ENCODE data around the gene MPRIP.
A peak's percentile ranks its signal among the peaks of the same experiment; 100 is the strongest.
"Not testable (repeated sequence)": the region's sequence is repeated elsewhere in the genome, so short reads cannot be mapped to it uniquely, and the experiment has no call there.

The MPRIP gene

DNA sequence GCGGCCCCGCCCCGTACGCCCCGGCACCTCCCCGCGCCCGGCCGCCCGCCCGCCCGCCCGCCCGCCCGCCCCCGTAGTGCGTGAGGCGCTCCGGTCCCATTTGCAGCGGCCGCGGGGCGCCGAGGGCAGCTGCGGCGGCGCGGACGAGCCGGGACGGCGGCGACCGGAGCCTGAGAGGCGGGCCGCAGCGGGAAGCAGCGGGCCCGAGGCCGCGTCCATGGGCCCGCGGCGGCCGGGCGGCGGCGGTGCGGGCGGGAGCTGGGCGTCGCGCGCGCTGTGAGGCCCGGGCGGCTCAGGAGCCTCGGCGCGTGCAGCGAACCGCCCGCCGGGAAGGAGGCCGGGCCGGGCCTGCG lies at the start of gene MPRIP:
Gene MPRIP (plus strand): TSS at position 74 of the 353 bp plus-strand sequence. CDS start 392 bp downstream, outside the sequence.
- no peak for DNase-seq (ENCODE audit: low read depth)

DNA sequence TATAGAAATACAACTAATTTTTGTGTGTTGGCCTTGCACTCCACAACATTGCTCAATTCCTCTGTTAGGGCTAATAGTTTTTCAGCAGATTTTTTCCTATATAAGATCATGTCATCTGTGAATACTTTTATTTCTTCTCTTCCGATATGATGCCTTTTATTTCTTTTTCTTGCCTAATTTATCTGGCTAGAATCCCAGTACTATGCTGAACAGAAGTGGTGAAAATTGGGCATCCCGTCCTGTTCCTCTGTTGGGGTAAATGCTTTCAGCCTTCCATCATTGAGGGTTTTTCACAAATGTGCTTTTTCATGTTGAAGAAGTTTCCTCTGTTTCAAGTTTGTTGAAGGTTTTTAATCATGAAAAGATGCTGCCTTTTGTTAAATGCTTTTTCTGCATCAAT lies 47.6 kb upstream of the MPRIP start:
- DNase-seq (ENCODE audit: low read depth) = no peak

DNA sequence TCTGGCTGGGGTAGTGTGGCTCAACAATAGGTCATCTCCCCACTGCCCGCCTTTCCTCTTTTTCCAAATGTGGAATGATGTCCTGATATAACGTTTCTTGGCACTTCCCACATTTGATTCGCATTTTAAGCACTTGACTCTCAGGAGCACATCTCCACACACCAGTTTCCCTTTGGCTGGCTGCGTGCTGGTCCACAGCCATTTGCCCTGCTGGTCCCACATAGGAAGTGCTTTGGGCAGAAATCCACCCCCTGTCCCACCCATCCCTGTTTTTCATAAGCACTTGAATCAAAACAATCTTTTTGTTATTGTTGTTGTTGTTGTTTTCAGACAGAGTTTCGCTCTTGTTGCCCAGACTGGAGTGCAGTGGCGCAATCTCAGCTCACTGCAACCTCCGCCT lies 46.3 kb upstream of the MPRIP start:
- no peak for DNase-seq (ENCODE audit: low read depth)

DNA sequence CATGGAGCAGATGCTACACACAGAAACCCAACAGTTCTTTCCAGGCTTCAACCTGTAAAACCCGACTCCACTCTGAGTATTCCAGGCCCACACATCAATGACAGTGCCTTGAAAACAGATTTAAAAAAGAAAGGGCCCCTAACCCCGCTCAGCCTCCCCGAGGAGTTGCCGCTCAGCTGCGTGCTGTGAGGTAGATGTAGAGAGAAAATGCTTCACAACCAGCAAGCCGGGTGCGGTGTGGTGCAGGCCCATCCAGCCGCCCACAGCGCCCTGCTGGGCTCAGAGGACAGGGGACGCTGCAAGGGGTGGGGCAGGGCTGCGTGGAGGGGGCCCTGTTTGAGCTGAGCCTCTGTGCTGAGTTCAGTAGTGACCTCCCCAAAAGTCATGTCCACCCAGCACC lies 45.5 kb upstream of the MPRIP start:
- DNase-seq (ENCODE audit: low read depth) = not testable (repeated sequence)

GRCh38 chr17:16997514-16998429 lies 44.5 kb upstream of the MPRIP start:
- DNase-seq (ENCODE audit: low read depth) = peak; percentile 31

- DNase-seq (ENCODE audit: low read depth) = no peak
These were observed 42.2 kb upstream of the MPRIP start for GRCh38 chr17:16999931-17000625.

- no peak for DNase-seq (ENCODE audit: low read depth)
These were observed 41.0 kb upstream of the MPRIP start for GRCh38 chr17:17001076-17001777.

DNA sequence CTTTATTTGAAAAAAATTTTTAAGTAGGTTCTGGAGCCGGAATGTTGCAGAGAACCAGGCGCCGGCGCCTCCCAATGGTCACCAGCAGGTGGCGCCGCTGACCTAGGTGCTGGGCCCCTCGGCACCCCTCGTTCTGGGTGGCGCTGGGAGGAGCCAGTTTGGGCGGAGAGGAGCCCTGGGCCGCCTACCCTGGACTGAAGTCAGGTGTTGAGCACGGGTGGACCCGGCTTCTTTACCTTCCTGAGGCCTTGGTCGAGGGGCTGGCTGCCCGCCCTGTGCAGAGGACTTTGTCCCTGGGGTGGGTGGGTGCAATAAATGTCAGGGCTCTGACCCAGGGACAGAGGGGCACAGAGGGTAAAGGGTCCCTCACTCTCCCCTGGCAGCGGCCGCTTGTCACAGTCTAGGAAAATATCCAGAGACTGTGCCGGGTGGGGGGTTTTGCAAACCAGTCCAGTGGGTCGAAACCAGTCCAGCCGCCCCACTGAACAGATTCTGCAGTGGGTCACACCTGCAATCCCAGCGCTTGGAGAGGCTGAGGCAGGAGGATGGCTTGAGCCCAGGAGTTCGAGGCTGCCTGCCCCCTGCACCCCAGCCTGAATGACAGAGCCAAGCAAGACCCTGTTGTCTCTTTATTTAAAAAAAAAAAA lies 40.3 kb upstream of the MPRIP start:
- peak; percentile 46 for DNase-seq (ENCODE audit: low read depth)

GRCh38 chr17:17002731-17003715 lies 39.2 kb upstream of the MPRIP start:
- DNase-seq (ENCODE audit: low read depth) = not testable (repeated sequence)

- DNase-seq (ENCODE audit: low read depth) = no peak
These were observed 37.8 kb upstream of the MPRIP start for GRCh38 chr17:17004251-17004996.

DNA sequence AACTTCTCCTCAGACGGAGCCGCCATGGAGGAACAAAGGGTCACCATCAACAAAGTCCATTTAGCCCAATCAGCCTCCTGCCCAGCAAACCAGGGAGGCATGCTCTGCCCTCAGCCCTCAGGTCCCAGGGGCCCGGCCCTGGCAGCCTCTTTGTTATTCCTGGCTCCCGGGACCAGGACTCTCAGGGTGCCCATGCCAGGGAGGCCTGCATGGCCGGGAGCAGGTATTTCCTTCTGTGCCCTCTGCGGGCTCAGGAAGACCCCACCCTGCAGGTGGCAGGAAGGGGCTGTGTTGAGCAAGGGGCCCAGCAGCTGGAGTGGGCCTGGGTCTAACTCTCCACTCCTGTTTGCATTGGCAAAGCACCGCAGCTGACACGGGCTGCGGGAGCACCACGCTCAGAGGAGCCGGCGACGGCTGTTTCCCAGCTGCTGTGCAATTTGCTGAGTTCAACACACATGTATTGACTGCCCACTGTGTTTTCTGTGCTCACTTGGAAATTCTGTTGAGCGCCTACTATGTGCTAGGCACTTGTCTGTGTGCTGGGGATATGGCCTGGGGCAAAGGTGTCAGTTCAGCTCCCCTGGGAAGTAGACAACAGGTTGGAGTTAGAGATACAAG lies 37.2 kb upstream of the MPRIP start:
- not testable (repeated sequence) for DNase-seq (ENCODE audit: low read depth)

- not testable (repeated sequence) for DNase-seq (ENCODE audit: low read depth)
These were observed 34.4 kb upstream of the MPRIP start for GRCh38 chr17:17007891-17008290.

DNA sequence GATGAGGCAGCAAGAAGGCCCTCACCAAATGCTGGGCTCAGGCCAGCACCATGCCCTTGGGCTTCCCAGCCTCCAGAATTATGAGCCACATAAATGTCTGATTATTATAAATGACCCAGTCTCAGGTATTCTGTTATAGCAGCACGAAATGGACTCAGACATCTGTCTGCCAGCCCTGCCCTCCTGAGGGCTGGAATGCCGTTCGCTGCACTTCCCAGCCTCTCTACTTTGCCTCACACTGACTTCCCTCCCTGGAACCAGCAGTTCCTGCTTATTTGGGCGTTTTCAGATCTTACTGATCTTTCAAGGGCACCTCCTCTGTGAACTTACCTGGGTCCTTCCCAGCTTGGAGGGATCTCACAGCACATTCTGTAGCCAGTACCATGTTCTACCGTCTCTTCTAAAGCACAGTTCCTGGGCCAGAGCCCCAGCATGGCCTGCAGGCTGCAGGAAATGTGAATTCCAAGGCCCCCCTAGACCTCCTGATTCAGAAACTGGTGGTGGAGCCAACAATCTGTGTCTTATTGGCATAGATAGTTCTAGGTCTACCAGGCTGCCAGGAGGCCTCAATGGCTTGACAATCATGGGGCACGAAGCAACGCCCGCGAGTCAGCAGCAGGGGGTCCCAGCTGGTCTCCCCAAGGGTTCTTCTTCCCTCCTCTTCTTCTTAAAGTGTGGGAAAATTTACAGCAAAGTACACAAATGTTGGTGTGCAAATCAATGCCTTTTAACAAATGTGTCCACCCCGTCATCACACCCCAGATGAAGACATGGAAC lies 33.4 kb upstream of the MPRIP start:
- DNase-seq (ENCODE audit: low read depth) = not testable (repeated sequence)

GRCh38 chr17:17009972-17010371 lies 32.3 kb upstream of the MPRIP start:
- not testable (repeated sequence) for DNase-seq (ENCODE audit: low read depth)

DNA sequence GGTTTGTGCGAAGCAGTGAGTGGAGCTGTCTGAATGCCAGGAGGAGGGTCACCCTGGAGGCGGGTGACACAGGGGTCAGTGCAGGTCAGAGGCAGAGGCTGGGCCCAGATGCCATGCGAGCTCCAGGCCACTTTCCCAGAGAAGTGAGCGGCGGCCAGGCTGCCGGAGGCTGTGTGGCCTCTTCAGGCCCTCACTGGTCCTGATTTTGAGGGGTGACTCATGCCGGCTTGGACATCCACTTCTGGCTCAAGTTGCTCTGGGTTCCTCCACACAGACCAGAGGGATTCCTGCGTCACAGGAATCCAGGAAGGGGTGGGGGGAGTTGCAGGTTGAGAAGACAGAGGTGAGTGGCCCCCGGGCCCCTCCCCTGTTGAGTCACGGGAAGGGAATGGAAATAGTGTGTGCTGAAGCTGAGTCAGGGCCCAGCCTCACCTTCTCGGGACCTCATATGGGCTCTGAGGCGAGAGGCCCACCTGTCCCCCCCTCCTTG lies 31.7 kb upstream of the MPRIP start:
- not testable (repeated sequence) for DNase-seq (ENCODE audit: low read depth)

DNA sequence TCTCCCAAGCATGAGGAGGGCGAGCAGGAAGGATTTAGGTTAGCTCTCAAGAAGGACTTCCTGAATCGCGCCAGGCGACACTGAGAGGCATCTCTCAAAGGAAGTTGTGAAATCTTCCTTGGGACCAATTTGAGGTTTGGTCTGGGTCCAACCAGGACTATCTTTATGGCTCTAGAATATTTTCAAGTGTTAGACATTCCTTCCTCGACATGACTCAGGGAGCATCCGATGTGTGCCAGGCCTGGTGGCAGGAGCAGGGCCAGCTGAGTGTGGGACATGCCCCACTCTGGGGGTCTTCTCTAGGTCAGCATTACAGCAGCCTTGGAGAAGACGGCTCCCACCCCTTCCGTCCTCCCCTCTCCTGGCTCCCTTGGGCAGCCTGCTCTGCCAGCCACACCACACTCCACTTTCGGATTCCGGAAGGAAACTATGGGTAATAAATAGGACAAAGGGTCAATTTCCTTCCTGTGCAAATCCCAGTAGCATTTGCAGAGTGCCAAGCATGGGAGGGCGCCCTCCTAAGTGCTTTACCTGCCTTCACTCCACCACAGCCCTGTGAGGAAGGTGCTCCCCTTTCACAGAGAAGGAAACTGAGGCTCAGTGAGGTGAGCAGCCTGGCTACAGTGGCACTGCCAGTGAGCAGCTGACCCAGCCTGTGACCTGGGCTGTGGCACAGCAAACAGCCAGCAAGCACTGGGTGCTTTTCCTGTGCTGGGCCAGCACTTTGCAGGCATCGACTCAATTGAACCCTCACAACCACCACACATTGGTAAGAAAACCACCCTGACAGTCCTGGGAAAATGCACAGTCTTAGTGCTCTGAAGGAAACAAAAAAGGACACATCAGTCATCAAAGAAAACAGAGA lies 31.0 kb upstream of the MPRIP start:
- peak; percentile 41 for DNase-seq (ENCODE audit: low read depth)
